GM12878 (cell line): ENCODE results near the gene SGO1. TPM values are rescaled to one million over a fixed set of nuclear protein-coding genes. Genes with fewer than 3 reads are reported as not detected.

ENCODE experiments used
- ATAC-seq: fragments of 200-7000 bp; cut with Tn5 transposase; 3 replicates; pipeline ENCODE4 v1.9.1; 2020; ENCODE audit warnings: mild to moderate bottlenecking, moderate library complexity
- BruUV-seq: library from RNA; stranded (reverse); fragments of 400-500 nt; replicated peaks from 2 replicates; lab custom pipeline; 2021; lab: Mats Ljungman, UMichigan
- CTCF ChIA-PET: fragments of 300-600 bp; sonication (Branson Sonifier 250); formaldehyde crosslinking; extraction: SDS; loops from one replicate; lab custom pipeline; 2021; ENCODE audit warnings: inconsistent platforms; lab: Yijun Ruan, JAX
- POLR2A ChIA-PET: fragments of 350-600 bp; formaldehyde crosslinking; extraction: SDS; loops from one replicate; lab custom pipeline; 2021; ENCODE audit warnings: inconsistent platforms; lab: Charles Lee
- RAD21 ChIA-PET: fragments of 300-600 bp; sonication (Branson Sonifier 250); formaldehyde crosslinking; loops from one replicate; lab custom pipeline; 2023; ENCODE audit warnings: antibody characterized with exemption; ENCODE audit not compliant: unreplicated experiment; lab: Charles Lee
- SMC1A ChIA-PET: fragments of 300-600 bp; sonication (Branson Sonifier 250); formaldehyde crosslinking; loops from one replicate; lab custom pipeline; 2023; ENCODE audit not compliant: unreplicated experiment, uncharacterized antibody; lab: Charles Lee
- DNase-seq: peaks from one replicate; pipeline ENCODE4 v3.0.0-alpha.2; 2011; ENCODE audit warnings: low read depth, low spot score
- FAIRE-seq: peaks from 3 replicates; lab custom pipeline; 2011; peaks lifted over from hg19 to GRCh38; lab: Jason Lieb, UNC
- H2AFZ ChIP-seq: 2 replicates; pipeline ENCODE4 v1.6.0; 2011; ENCODE audit warnings: low read depth, low read length, control low read depth; ENCODE audit not compliant: control insufficient read depth
- H3K27ac ChIP-seq: 2 replicates; pipeline ENCODE4 v1.5.1; 2011; ENCODE audit warnings: control low read depth; ENCODE audit not compliant: control insufficient read depth, insufficient read depth
- H3K27me3 ChIP-seq, 2 experiments: replicated peaks in 1 of 2; 2 replicates each; pipeline versions ENCODE4 v1.6.0 to v1.6.1; 2011; ENCODE audit warnings: low read length in 1 of 2; ENCODE audit not compliant: control insufficient read depth in 2 of 2, insufficient read depth in 2 of 2
- H3K36me3 ChIP-seq, 2 experiments: 2 replicates each; pipeline ENCODE4 v1.5.1; 2011; ENCODE audit warnings: low read length in 1 of 2; ENCODE audit not compliant: control insufficient read depth in 2 of 2, insufficient read depth in 2 of 2
- H3K4me1 ChIP-seq: 2 replicates; pipeline ENCODE4 v1.6.1; 2011; ENCODE audit warnings: mild to moderate bottlenecking, low read length, moderate library complexity, mixed read lengths; ENCODE audit not compliant: control insufficient read depth, insufficient read depth
- H3K4me2 ChIP-seq: 2 replicates; pipeline ENCODE4 v1.6.0; 2011; ENCODE audit warnings: control low read depth; ENCODE audit not compliant: control insufficient read depth, insufficient read depth
- H3K4me3 ChIP-seq: fragments of 200-600 bp; sonication (generic); 2 replicates; pipeline ENCODE4 v1.5.1; 2016
- H3K79me2 ChIP-seq: 2 replicates; pipeline ENCODE4 v1.6.0; 2011; ENCODE audit warnings: low read length; ENCODE audit not compliant: control insufficient read depth, insufficient read depth
- H3K9ac ChIP-seq: 2 replicates; pipeline ENCODE4 v1.8.0; 2011; ENCODE audit warnings: low read length, control low read depth, mixed read lengths; ENCODE audit not compliant: control insufficient read depth, insufficient read depth
- H3K9me3 ChIP-seq: replicated peaks from 3 replicates; pipeline ENCODE4 v1.5.1; 2011; ENCODE audit warnings: mild to moderate bottlenecking, low read length; ENCODE audit not compliant: control insufficient read depth, insufficient read depth
- H4K20me1 ChIP-seq: 2 replicates; pipeline ENCODE4 v1.6.0; 2011; ENCODE audit not compliant: control insufficient read depth, insufficient read depth
- CBX5 ChIP-seq: sonication (generic); IDR thresholded peaks from 2 replicates; pipeline ENCODE4 v1.6.1; 2016; ENCODE audit warnings: low read depth, moderate library complexity, mild to moderate bottlenecking, inconsistent platforms
- ESRRA ChIP-seq: IDR thresholded peaks from 2 replicates; pipeline ENCODE4 v1.6.1; 2012; ENCODE audit warnings: mild to moderate bottlenecking, low read length, improper control_type of control experiment
- PAX5 ChIP-seq: IDR thresholded peaks from 2 replicates; pipeline ENCODE4 v1.6.1; 2011; ENCODE audit warnings: low read depth, low read length, borderline replicate concordance
- STAT3 ChIP-seq: IDR thresholded peaks from 2 replicates; pipeline ENCODE4 v1.6.1; 2011; ENCODE audit warnings: low read depth, low read length, improper control_type of control experiment
- WGBS: methylation state at CpG from one replicate; pipeline ENCODE4 v1.1.6; 2016; ENCODE audit warnings: low lambda C conversion rate; ENCODE audit not compliant: insufficient replicate concordance, insufficient coverage; ENCODE audit errors: missing lambda C conversion rate; 5-methylcytosine and 5-hydroxymethylcytosine counted together
- in situ Hi-C: fragments of 300-500 bp; cut with MboI; formaldehyde crosslinking; loops from 9 replicates; pipeline ENCODE4 v1.14.3; 2018; ENCODE audit warnings: mixed read lengths
- intact Hi-C: fragments of 100-400 bp; cut with micrococcal nuclease; formaldehyde crosslinking; loops from one replicate; pipeline ENCODE4 v1.14.2; 2022; ENCODE audit not compliant: unreplicated experiment
- polyA plus RNA-seq, 11 experiments: library from polyadenylated mRNA; depleted of rRNA in 4 of 11; unstranded in 6 of 11; stranded (reverse) in 5 of 11; fragments of >200 nt; fragmentation: Nextera tagmentation in 4 of 11; fragmentation: Illumina TruSeq in 1 of 11; extraction: Ambion mirVana in 4 of 11; extraction: Trizol in 1 of 11; gene quantifications; 1 replicate in 1 of 11; 2 replicates in 10 of 11; pipeline versions ENCODE4 v1.2.1 to v1.2.3, GENCODE V29; 2011 to 2016; ENCODE audit warnings: inconsistent platforms in 2 of 11, missing spikeins in 2 of 11, low read depth in 1 of 11
- total RNA-seq, 4 experiments: library from RNA; depleted of rRNA in 3 of 4; stranded (reverse); fragments of >200 nt in 3 of 4; fragmentation: Illumina TruSeq in 1 of 4; extraction: Trizol in 1 of 4; gene quantifications; 2 replicates each; pipeline versions ENCODE4 v1.2.1 to v1.2.3, GENCODE V29; 2013 to 2021
- TF ChIP-seq, protein P1 (sequence below): fragments of 450-650 bp; IDR thresholded peaks from 2 replicates; pipeline ENCODE4 v1.6.1; 2016; ENCODE audit warnings: mild to moderate bottlenecking

Gene SGO1
- total and polyA plus RNA-seq, 10 of the 15 experiments (the other 5 are each of a cell fraction or from before 2014, with no cell fraction given), result 10.9 to 46.2 (median 17.6) TPM

DNA sequence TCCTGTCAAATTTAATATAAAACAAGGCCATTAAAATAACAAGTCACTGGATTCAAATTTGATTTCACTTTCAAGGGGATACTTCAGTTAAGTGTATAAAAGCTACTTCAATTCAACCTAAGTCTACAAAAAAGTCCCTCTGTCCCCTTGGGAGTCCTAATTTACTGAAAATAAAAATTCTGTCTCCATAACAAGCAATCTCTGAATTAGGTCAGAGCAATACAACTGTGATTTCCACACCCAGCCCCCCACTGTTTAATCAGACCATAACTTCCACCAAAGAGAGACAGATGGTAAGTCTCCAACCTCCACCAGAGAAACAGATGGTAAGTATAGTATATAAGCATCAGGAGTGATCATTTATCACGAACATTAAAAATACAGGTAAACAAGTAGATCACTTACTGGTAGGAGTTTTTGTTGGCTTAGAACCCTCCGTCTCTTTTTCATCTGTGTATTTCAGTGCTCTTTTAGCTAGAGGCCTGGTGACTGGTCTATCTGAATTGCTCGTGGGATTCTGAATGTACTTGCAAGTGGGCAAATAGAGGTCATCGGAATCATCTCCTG is 12.1 kb downstream of the SGO1 start:
- RAD21 ChIA-PET, result interaction anchor here (1.7 kb wide), 1 partner anchor 10 kb away, joined by 5 read pairs; no protein-coding TSS in a partner anchor
- H3K4me2 ChIP-seq, result no peak overlapping the region
- H3K4me1 ChIP-seq, result no peaks in the 10 kb centered on the region
- H3K9ac ChIP-seq, result no peak overlapping the region
- no peaks in the 10 kb centered on the region for H3K79me2 ChIP-seq
- no peaks in the 10 kb centered on the region for H3K9me3 ChIP-seq
- TF ChIP-seq STAT3 (no peak), ESRRA (no peak), PAX5 (no peak), CBX5 (no peak)
- TF ChIP-seq, protein P1, sequence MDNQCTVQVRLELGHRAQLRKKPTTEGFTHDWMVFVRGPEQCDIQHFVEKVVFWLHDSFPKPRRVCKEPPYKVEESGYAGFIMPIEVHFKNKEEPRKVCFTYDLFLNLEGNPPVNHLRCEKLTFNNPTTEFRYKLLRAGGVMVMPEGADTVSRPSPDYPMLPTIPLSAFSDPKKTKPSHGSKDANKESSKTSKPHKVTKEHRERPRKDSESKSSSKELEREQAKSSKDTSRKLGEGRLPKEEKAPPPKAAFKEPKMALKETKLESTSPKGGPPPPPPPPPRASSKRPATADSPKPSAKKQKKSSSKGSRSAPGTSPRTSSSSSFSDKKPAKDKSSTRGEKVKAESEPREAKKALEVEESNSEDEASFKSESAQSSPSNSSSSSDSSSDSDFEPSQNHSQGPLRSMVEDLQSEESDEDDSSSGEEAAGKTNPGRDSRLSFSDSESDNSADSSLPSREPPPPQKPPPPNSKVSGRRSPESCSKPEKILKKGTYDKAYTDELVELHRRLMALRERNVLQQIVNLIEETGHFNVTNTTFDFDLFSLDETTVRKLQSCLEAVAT, result no peak
- CTCF ChIA-PET, result no interaction called here
- H2AFZ ChIP-seq, result no peak overlapping the region
- in situ Hi-C loops, result no loop called here
- POLR2A ChIA-PET, result no interaction called here
- DNase-seq (no peak), FAIRE-seq (no peak), ATAC-seq (no peak)
- BruUV-seq, result TSS peak; percentile 35
- H3K27me3 ChIP-seq, result no peaks in the 10 kb centered on the region
- intact Hi-C loops, result no loop called here
- SMC1A ChIA-PET, result interaction anchor here (0.7 to 1.2 kb wide), 4 partner anchors 9 to 135 kb away, joined by 3 read pairs; no protein-coding TSS in a partner anchor
- no peak overlapping the region for H3K4me3 ChIP-seq
- no peak overlapping the region for H3K27ac ChIP-seq
- H4K20me1 ChIP-seq, result no peaks in the 10 kb centered on the region
- WGBS, result 65% methylated on average over 4 of the region's 4 CpGs
- H3K36me3 ChIP-seq, result peaks cover 0 to 20% of the 10 kb centered on the region in 2 experiments; a peak in 1 of 4 replicates
